ELF-1 (cell line): ENCODE measurements around the gene LRCH1.
A peak's percentile ranks its signal among the peaks of the same experiment; 100 is the strongest.

Experiments used
- DNase-seq: peaks from one replicate; pipeline ENCODE4 v3.0.0-alpha.2; 2016; ENCODE audit warnings: low read depth, low spot score

Gene LRCH1

GRCh38 chr13:46614582-46614981, 61.6 kb downstream of the LRCH1 start:
- no peak for DNase-seq

- DNase-seq, result no peak
Observed at GRCh38 chr13:46615888-46616531, 63.0 kb downstream of the LRCH1 start.

- DNase-seq, result peak; percentile 24
Observed at GRCh38 chr13:46617229-46617721, 64.3 kb downstream of the LRCH1 start.

GRCh38 chr13:46617885-46618284, 64.9 kb downstream of the LRCH1 start:
- DNase-seq, result no peak

GRCh38 chr13:46618694-46619254, 65.8 kb downstream of the LRCH1 start:
- no peak for DNase-seq

GRCh38 chr13:46620029-46620428, 67.1 kb downstream of the LRCH1 start:
- DNase-seq, result no peak

GRCh38 chr13:46620471-46620870, 67.5 kb downstream of the LRCH1 start:
- DNase-seq, result no peak

- DNase-seq, result no peak
Observed at GRCh38 chr13:46621133-46621532, 68.2 kb downstream of the LRCH1 start.

GRCh38 chr13:46621792-46622629, 69.0 kb downstream of the LRCH1 start:
- DNase-seq, result no peak

GRCh38 chr13:46622630-46623256, 69.8 kb downstream of the LRCH1 start:
- no peak for DNase-seq

GRCh38 chr13:46624353-46624752, 71.4 kb downstream of the LRCH1 start:
- no peak for DNase-seq

- no peak for DNase-seq
Observed at GRCh38 chr13:46624821-46625220, 71.9 kb downstream of the LRCH1 start.

GRCh38 chr13:46627462-46627861, 74.5 kb downstream of the LRCH1 start:
- DNase-seq, result no peak

- DNase-seq, result no peak
Observed at GRCh38 chr13:46628622-46629365, 75.8 kb downstream of the LRCH1 start.

- DNase-seq, result no peak
Observed at GRCh38 chr13:46629811-46630413, 76.9 kb downstream of the LRCH1 start.

- no peak for DNase-seq
Observed at GRCh38 chr13:46630431-46631178, 77.6 kb downstream of the LRCH1 start.

GRCh38 chr13:46631179-46631542, 78.2 kb downstream of the LRCH1 start:
- DNase-seq, result no peak

GRCh38 chr13:46632176-46632575, 79.2 kb downstream of the LRCH1 start:
- no peak for DNase-seq

- DNase-seq, result peak; percentile 27
Observed at GRCh38 chr13:46633416-46633815, 80.4 kb downstream of the LRCH1 start.

GRCh38 chr13:46636451-46636850, 83.5 kb downstream of the LRCH1 start:
- DNase-seq, result no peak
